IMR-90 (cell line): Measurements from ENCODE around the gene LTBP1. TPM values are rescaled to one million over a fixed set of nuclear protein-coding genes. Genes with fewer than 3 reads are reported as not detected.
A peak's percentile ranks its signal among the peaks of the same experiment; 100 is the strongest.

Experiments
- ATAC-seq: fragments of 200-7000 bp; cut with Tn5 transposase; 2 replicates; pipeline ENCODE4 v1.9.1; 2020; ENCODE audit warnings: low read depth, mild to moderate bottlenecking, moderate library complexity
- BruUV-seq: library from RNA; stranded (reverse); fragments of 400-500 nt; replicated peaks from 2 replicates; lab custom pipeline; 2021; lab: Mats Ljungman, UMichigan
- CTCF ChIA-PET: fragments of 300-600 bp; formaldehyde crosslinking; extraction: SDS; loops from one replicate; lab custom pipeline; 2021; ENCODE audit warnings: antibody characterized with exemption; lab: Yijun Ruan, JAX
- POLR2A ChIA-PET: fragments of 300-600 bp; sonication (Branson Sonifier 250); formaldehyde crosslinking; loops from one replicate; lab custom pipeline; 2022; ENCODE audit warnings: antibody characterized with exemption; ENCODE audit not compliant: unreplicated experiment; lab: Charles Lee
- DNase-seq: peaks from one replicate; pipeline ENCODE4 v3.0.0; 2013
- H2AFZ ChIP-seq: replicated peaks from 2 replicates; pipeline ENCODE3; 2013; ENCODE audit warnings: low read length, mild to moderate bottlenecking; ENCODE audit not compliant: poor library complexity
- H2AK5ac ChIP-seq: 2 replicates; pipeline ENCODE4 v1.6.1; 2013; ENCODE audit warnings: low read depth, low read length, inconsistent platforms
- H2AK9ac ChIP-seq: replicated peaks from 2 replicates; pipeline ENCODE3; 2013; ENCODE audit warnings: mild to moderate bottlenecking, low read depth, low read length, moderate library complexity; ENCODE audit not compliant: poor library complexity
- H2BK120ac ChIP-seq: 2 replicates; pipeline ENCODE4 v1.6.1; 2013; ENCODE audit warnings: low read depth, low read length, inconsistent platforms
- H2BK15ac ChIP-seq: 3 replicates; pipeline ENCODE4 v1.6.1; 2013; ENCODE audit warnings: low read depth, low read length, inconsistent platforms
- H2BK20ac ChIP-seq: 2 replicates; pipeline ENCODE4 v1.6.1; 2013; ENCODE audit warnings: low read depth, mild to moderate bottlenecking, inconsistent platforms, low read length, moderate library complexity
- H2BK5ac ChIP-seq: 2 replicates; pipeline ENCODE4 v1.6.1; 2013; ENCODE audit warnings: mild to moderate bottlenecking, low read depth, low read length, inconsistent platforms; ENCODE audit not compliant: poor library complexity, severe bottlenecking
- H3K14ac ChIP-seq: replicated peaks from 2 replicates; pipeline ENCODE4 v1.6.1; 2013; ENCODE audit warnings: low read depth, low read length, inconsistent platforms
- H3K18ac ChIP-seq: 2 replicates; pipeline ENCODE4 v1.6.1; 2013; ENCODE audit warnings: low read depth, low read length, control low read depth
- H3K23ac ChIP-seq: 2 replicates; pipeline ENCODE4 v1.6.1; 2013; ENCODE audit warnings: low read depth, low read length, inconsistent platforms
- H3K27ac ChIP-seq: 2 replicates; pipeline ENCODE4 v1.5.1; 2013; ENCODE audit warnings: mild to moderate bottlenecking, control low read depth, low read length; ENCODE audit not compliant: insufficient read depth
- H3K27me3 ChIP-seq: 2 replicates; pipeline ENCODE4 v1.6.1; 2013; ENCODE audit warnings: low read length; ENCODE audit not compliant: control insufficient read depth, insufficient read depth
- H3K36me3 ChIP-seq: 2 replicates; pipeline ENCODE4 v1.6.1; 2013; ENCODE audit warnings: low read length, mixed read lengths; ENCODE audit not compliant: control insufficient read depth, insufficient read depth
- H3K4ac ChIP-seq: 2 replicates; pipeline ENCODE4 v1.6.1; 2013; ENCODE audit warnings: low read depth, low read length, inconsistent platforms
- H3K4me1 ChIP-seq: 2 replicates; pipeline ENCODE4 v1.6.1; 2013; ENCODE audit warnings: low read length, mixed read lengths; ENCODE audit not compliant: control insufficient read depth, insufficient read depth
- H3K4me2 ChIP-seq: 2 replicates; pipeline ENCODE4 v1.6.1; 2013; ENCODE audit warnings: low read depth, mild to moderate bottlenecking, control low read depth, low read length, moderate library complexity
- H3K4me3 ChIP-seq: 2 replicates; pipeline ENCODE4 v1.5.1; 2013; ENCODE audit warnings: low read depth, mild to moderate bottlenecking, control low read depth, low read length, moderate library complexity; ENCODE audit not compliant: insufficient read depth
- H3K56ac ChIP-seq: 2 replicates; pipeline ENCODE4 v1.6.1; 2013; ENCODE audit warnings: low read length, inconsistent platforms; ENCODE audit not compliant: insufficient read depth; ENCODE audit errors: extremely low read depth
- H3K79me1 ChIP-seq, 2 experiments: 2 replicates each; pipeline ENCODE4 v1.6.1; 2013; ENCODE audit warnings: low read length in 2 of 2, inconsistent platforms in 1 of 2, low read depth in 1 of 2
- H3K9ac ChIP-seq: 2 replicates; pipeline ENCODE4 v1.6.1; 2013; ENCODE audit warnings: low read depth, low read length, control low read depth
- H3K9me1 ChIP-seq: 2 replicates; pipeline ENCODE4 v1.6.1; 2013; ENCODE audit warnings: low read length, inconsistent platforms; ENCODE audit not compliant: insufficient read depth
- H3K9me3 ChIP-seq: 2 replicates; pipeline ENCODE4 v1.6.1; 2013; ENCODE audit warnings: low read length; ENCODE audit not compliant: control insufficient read depth, insufficient read depth
- H4K20me1 ChIP-seq: 2 replicates; pipeline ENCODE4 v1.6.1; 2013; ENCODE audit warnings: low read length, inconsistent platforms; ENCODE audit not compliant: insufficient read depth
- H4K5ac ChIP-seq: 2 replicates; pipeline ENCODE4 v1.6.1; 2013; ENCODE audit warnings: mild to moderate bottlenecking, low read depth, low read length, control low read depth
- H4K8ac ChIP-seq, 2 experiments: 2 replicates each; pipeline ENCODE4 v1.6.1; 2013; ENCODE audit warnings: low read depth in 2 of 2, low read length in 2 of 2, control low read depth in 1 of 2, inconsistent platforms in 1 of 2
- H4K91ac ChIP-seq: 2 replicates; pipeline ENCODE4 v1.6.1; 2013; ENCODE audit warnings: low read depth, low read length, inconsistent platforms; ENCODE audit not compliant: insufficient read depth
- BHLHE40 ChIP-seq: fragments of 150-350 bp; IDR thresholded peaks from 2 replicates; pipeline ENCODE4 v1.6.1; 2016; ENCODE audit warnings: mild to moderate bottlenecking, low read depth, low read length
- CEBPB ChIP-seq: IDR thresholded peaks from 2 replicates; pipeline ENCODE4 v1.6.1; 2012; ENCODE audit warnings: low read depth, low read length, improper control_type of control experiment
- CHD1 ChIP-seq: IDR thresholded peaks from 2 replicates; pipeline ENCODE4 v1.6.1; 2012; ENCODE audit warnings: low read depth, low read length, improper control_type of control experiment
- ELK1 ChIP-seq: fragments of 150-350 bp; IDR thresholded peaks from 2 replicates; pipeline ENCODE4 v1.6.1; 2016; ENCODE audit warnings: low read depth, mild to moderate bottlenecking, low read length, moderate library complexity, borderline replicate concordance
- MAFK ChIP-seq: IDR thresholded peaks from 2 replicates; pipeline ENCODE4 v1.6.1; 2012; ENCODE audit warnings: low read depth, low read length, improper control_type of control experiment
- POLR2A ChIP-seq: IDR thresholded peaks from 2 replicates; pipeline ENCODE4 v1.6.1; 2012; ENCODE audit warnings: mild to moderate bottlenecking, low read depth, low read length
- RCOR1 ChIP-seq: IDR thresholded peaks from 2 replicates; pipeline ENCODE4 v1.6.1; 2012; ENCODE audit warnings: mild to moderate bottlenecking, low read length, improper control_type of control experiment; ENCODE audit not compliant: insufficient replicate concordance
- SMC3 ChIP-seq: fragments of 150-350 bp; IDR thresholded peaks from 2 replicates; pipeline ENCODE4 v1.6.1; 2016; ENCODE audit warnings: low read depth, mild to moderate bottlenecking, antibody characterized with exemption, low read length, moderate library complexity
- WGBS, 2 experiments: methylation state at CpG; one replicate each; pipeline versions ENCODE4 v1.1.5 to v1.1.7; 2013; ENCODE audit warnings: missing lambda C conversion rate in 2 of 2; ENCODE audit not compliant: insufficient read length in 1 of 2; ENCODE audit errors: extremely low coverage in 2 of 2; 5-methylcytosine and 5-hydroxymethylcytosine counted together
- dilution Hi-C: fragments of 300-500 bp; cut with HindIII; formaldehyde crosslinking; loops from one replicate; pipeline ENCODE4 v1.14.3; 2018; ENCODE audit warnings: low sequenced_read_pairs; ENCODE audit not compliant: unreplicated experiment
- in situ Hi-C: fragments of 300-500 bp; cut with MboI; formaldehyde crosslinking; loops from 3 replicates; pipeline ENCODE4 v1.14.3; 2019; ENCODE audit warnings: low sequenced_read_pairs, inconsistent platforms, mixed read lengths
- intact Hi-C: fragments of 100-400 bp; cut with micrococcal nuclease; formaldehyde crosslinking; loops from 2 replicates; pipeline ENCODE4 v1.10.0; 2022
- polyA plus RNA-seq, 3 experiments: library from polyadenylated mRNA; depleted of rRNA; stranded (reverse); fragments of >200 nt; gene quantifications; 2 replicates each; pipeline ENCODE4 v1.2.3, GENCODE V29; 2012; ENCODE audit warnings: low replicate concordance in 1 of 3
- total RNA-seq: library from RNA; depleted of rRNA; stranded (reverse); fragments of >200 nt; gene quantifications from 2 replicates; pipeline ENCODE4 v1.2.3, GENCODE V29; 2012

The LTBP1 gene
- total and polyA plus RNA-seq, 2 of the 4 experiments (the other 2 are of a cell fraction), result 235 to 326 TPM

- H3K9ac ChIP-seq, result no peak overlapping the region
- no peak overlapping the region for H3K56ac ChIP-seq
- peaks cover 40 to 84% of the 10 kb centered on the region in 2 experiments for H3K79me1 ChIP-seq
- no peak overlapping the region for H2BK120ac ChIP-seq
- DNase-seq, result no peak
- peaks cover 36% of the 10 kb centered on the region for H3K36me3 ChIP-seq
- H3K4me1 ChIP-seq, result peaks cover 37% of the 10 kb centered on the region
- peak overlapping the region; percentile 57; the same call in 1 of the 2 replicates for H3K23ac ChIP-seq
- 0 out of 3 replicates have a peak overlapping the region, but pooled peaks have one; percentile 7 for H2BK15ac ChIP-seq
- H3K27ac ChIP-seq, result peak overlapping the region; percentile 32; the same call in 1 of the 2 replicates
- peak overlapping the region; percentile 1; the same call in 1 of the 2 replicates for H3K18ac ChIP-seq
- no TSS peak for BruUV-seq
- H4K91ac ChIP-seq, result no peak overlapping the region
- WGBS, 2 experiments, result 0% methylated on average over 1 of the region's 3 CpGs; no CpG with 5 or more reads in 1 of the 2 experiments
- no peak overlapping the region for H2AFZ ChIP-seq
- peak overlapping the region in 1 of 2 experiments; percentile 1; a peak in 2 of 4 replicates for H4K8ac ChIP-seq
- intact Hi-C loops, result no loop called here
- no peak overlapping the region; the same call in 1 of the 2 replicates for H3K4ac ChIP-seq
- dilution Hi-C loops, result no loop called here
- H3K9me1 ChIP-seq, result peaks cover 17% of the 10 kb centered on the region
- peak overlapping the region; percentile 10; the same call in 1 of the 2 replicates for H3K14ac ChIP-seq
- peaks cover 28% of the 10 kb centered on the region for H4K20me1 ChIP-seq
- H2AK5ac ChIP-seq, result no peak overlapping the region
- ChIA-PET CTCF (no interaction called here), POLR2A (no interaction called here)
- no peak overlapping the region for H4K5ac ChIP-seq
- H3K4me3 ChIP-seq, result no peak overlapping the region
- H2AK9ac ChIP-seq, result no peak overlapping the region
- H3K4me2 ChIP-seq, result peak overlapping the region; percentile 2; the same call in 1 of the 2 replicates
- no peak overlapping the region for H2BK20ac ChIP-seq
- ATAC-seq, result no peak
- H3K27me3 ChIP-seq, result no peaks in the 10 kb centered on the region
- no peaks in the 10 kb centered on the region for H3K9me3 ChIP-seq
- H2BK5ac ChIP-seq, result peak overlapping the region; percentile 13
- TF ChIP-seq ELK1 (no peak), RCOR1 (no peak), BHLHE40 (no peak), CHD1 (no peak), CEBPB (no peak), MAFK (no peak), SMC3 (no peak), POLR2A (no peak)
- in situ Hi-C loops, result no loop called here
These were observed 197.5 kb downstream of the LTBP1 start for GRCh38 chr2:33144243-33144642.
